Right ventricle myocardium superior (tissue), 1 donor: Measurements from ENCODE around the gene TMTC1. TPM values are rescaled to one million over a fixed set of nuclear protein-coding genes. Genes with fewer than 3 reads are reported as not detected.
A peak's percentile ranks its signal among the peaks of the same experiment; 100 is the strongest.
"Not testable (repeated sequence)": the region's sequence is repeated elsewhere in the genome, so short reads cannot be mapped to it uniquely, and the experiment has no call there.

ENCODE experiments used
- ATAC-seq: fragments of 200-7000 bp; cut with Tn5 transposase; one replicate; pipeline ENCODE4 v1.9.1; 2020; ENCODE audit warnings: mild to moderate bottlenecking; ENCODE audit not compliant: poor library complexity
- DNase-seq: peaks from one replicate; pipeline ENCODE4 v3.0.0-alpha.2; 2020
- intact Hi-C: fragments of 100-400 bp; cut with DNase I; formaldehyde crosslinking; loops from one replicate; pipeline ENCODE4 v1.11.2; 2022
- total RNA-seq: library from RNA; stranded (reverse); fragmentation: NEBNext Ultra II Directional; extraction: Animal tissue kit (Norgen Biotek cat#: 25700); gene quantifications from one replicate; pipeline ENCODE4 v1.2.1, GENCODE V29; 2021
- donor health status: DM: no; HTN: yes; CAD: no; lungs with severe emphysema.

TMTC1 gene
- total RNA-seq, 1 donor from 2014 or later = 29.1 TPM

GRCh38 chr12:29655861-29656260 lies 127.9 kb downstream of the TMTC1 start:
- no peak for DNase-seq
- intact Hi-C loops = no loop called here
- ATAC-seq = peak; percentile 47

- ATAC-seq (no peak), DNase-seq (no peak)
- intact Hi-C loops = no loop called here
Measured at GRCh38 chr12:29653286-29653685, 130.5 kb downstream of the TMTC1 start.

GRCh38 chr12:29650371-29650770 lies 133.4 kb downstream of the TMTC1 start:
- intact Hi-C loops = no loop called here
- ATAC-seq (no peak), DNase-seq (no peak)

- intact Hi-C loops = loop anchor here (10.0 kb wide), 1 partner anchor 135 kb away; the partner anchor contains the start of gene TMTC1
- ATAC-seq = no peak
Measured at GRCh38 chr12:29649722-29650121, 134.0 kb downstream of the TMTC1 start.

GRCh38 chr12:29644536-29645162 lies 139.1 kb downstream of the TMTC1 start:
- intact Hi-C loops = loop anchor here (10.0 kb wide), 1 partner anchor 140 kb away; the partner anchor contains the start of gene TMTC1
- DNase-seq = no peak
- ATAC-seq = no peak

More at GRCh38 chr12:29649722-29650121, 134.0 kb downstream of the TMTC1 start:
- no peak for DNase-seq

- DNase-seq (peak; percentile 72), ATAC-seq (peak; percentile 77)
- intact Hi-C loops = loop anchor here (10.0 kb wide), 1 partner anchor 144 kb away; the partner anchor contains the start of gene TMTC1
Measured at GRCh38 chr12:29640589-29641345, 143.0 kb downstream of the TMTC1 start.

GRCh38 chr12:29639893-29640495 lies 143.7 kb downstream of the TMTC1 start:
- intact Hi-C loops = loop anchor here (10.0 kb wide), 1 partner anchor 145 kb away; the partner anchor contains the start of gene TMTC1
- ATAC-seq = peak; percentile 77
- DNase-seq = no peak

- intact Hi-C loops = no loop called here
- no peak for ATAC-seq
- no peak for DNase-seq
Measured at GRCh38 chr12:29638528-29638927, 145.2 kb downstream of the TMTC1 start.

GRCh38 chr12:29634057-29634456 lies 149.7 kb downstream of the TMTC1 start:
- ATAC-seq (no peak), DNase-seq (no peak)
- intact Hi-C loops = no loop called here

GRCh38 chr12:29630164-29630563 lies 153.6 kb downstream of the TMTC1 start:
- intact Hi-C loops, DNase-seq, ATAC-seq: not testable (repeated sequence)

GRCh38 chr12:29627221-29627620 lies 156.5 kb downstream of the TMTC1 start:
- intact Hi-C loops = no loop called here
- no peak for DNase-seq

GRCh38 chr12:29625359-29625953 lies 158.3 kb downstream of the TMTC1 start:
- no peak for ATAC-seq
- DNase-seq = no peak
- intact Hi-C loops = no loop called here

More at GRCh38 chr12:29627221-29627620, 156.5 kb downstream of the TMTC1 start:
- no peak for ATAC-seq

- ATAC-seq (no peak), DNase-seq (no peak)
- intact Hi-C loops = no loop called here
Measured at GRCh38 chr12:29622251-29622650, 161.5 kb downstream of the TMTC1 start.

- intact Hi-C loops = no loop called here
- ATAC-seq = no peak
- no peak for DNase-seq
Measured at GRCh38 chr12:29620030-29620429, 163.7 kb downstream of the TMTC1 start.

GRCh38 chr12:29617407-29617803 lies 166.3 kb downstream of the TMTC1 start:
- ATAC-seq (no peak), DNase-seq (no peak)
- intact Hi-C loops = no loop called here

GRCh38 chr12:29616664-29617406 lies 166.9 kb downstream of the TMTC1 start:
- ATAC-seq = no peak
- intact Hi-C loops = no loop called here
- DNase-seq = no peak

GRCh38 chr12:29614694-29615325 lies 168.9 kb downstream of the TMTC1 start:
- no peak for ATAC-seq
- no peak for DNase-seq
- intact Hi-C loops = no loop called here

GRCh38 chr12:29612912-29613311 lies 170.8 kb downstream of the TMTC1 start:
- ATAC-seq (no peak), DNase-seq (no peak)
- intact Hi-C loops = no loop called here
